ENCODE data around the gene STIL.
"Not testable (repeated sequence)": the region's sequence is repeated elsewhere in the genome, so short reads cannot be mapped to it uniquely, and the experiment has no call there.

The STIL gene

GRCh38 chr1:47323599-47324031 lies 9.7 kb upstream of the STIL start:
- TF ChIP-seq CTCF (IDR thresholded peaks at IDR 0.05; ENCODE audit: low read depth, low read length, missing control alignments): no peak
- no peak overlapping the region for H3K4me3 ChIP-seq (replicated peaks; ENCODE audit: low read depth, low read length)
- no peak for DNase-seq (ENCODE audit: extremely low read depth, low read depth)

GRCh38 chr1:47319968-47320367 lies 6.0 kb upstream of the STIL start:
- H3K4me3 ChIP-seq (replicated peaks; ENCODE audit: low read depth, low read length); DNase-seq (ENCODE audit: extremely low read depth, low read depth): not testable (repeated sequence)

GRCh38 chr1:47317841-47318240 lies 3.9 kb upstream of the STIL start:
- DNase-seq (ENCODE audit: extremely low read depth, low read depth): no peak
- H3K4me3 ChIP-seq (replicated peaks; ENCODE audit: low read depth, low read length): no peak overlapping the region
- no peak for TF ChIP-seq CTCF (IDR thresholded peaks at IDR 0.05; ENCODE audit: low read depth, low read length, missing control alignments)

GRCh38 chr1:47309427-47309826 lies 4.5 kb downstream of the STIL start:
- no peak overlapping the region for H3K4me3 ChIP-seq (replicated peaks; ENCODE audit: low read depth, low read length)
- no peak for DNase-seq (ENCODE audit: extremely low read depth, low read depth)
- TF ChIP-seq CTCF (IDR thresholded peaks at IDR 0.05; ENCODE audit: low read depth, low read length, missing control alignments): no peak

GRCh38 chr1:47302472-47302871 lies 11.5 kb downstream of the STIL start:
- no peak overlapping the region for H3K4me3 ChIP-seq (replicated peaks; ENCODE audit: low read depth, low read length)
- TF ChIP-seq CTCF (IDR thresholded peaks at IDR 0.05; ENCODE audit: low read depth, low read length, missing control alignments): no peak
- DNase-seq (ENCODE audit: extremely low read depth, low read depth): no peak

GRCh38 chr1:47298025-47298699 lies 15.8 kb downstream of the STIL start:
- no peak overlapping the region for H3K4me3 ChIP-seq (replicated peaks; ENCODE audit: low read depth, low read length)
- no peak for TF ChIP-seq CTCF (IDR thresholded peaks at IDR 0.05; ENCODE audit: low read depth, low read length, missing control alignments)
- no peak for DNase-seq (ENCODE audit: extremely low read depth, low read depth)

- no peak for TF ChIP-seq CTCF (IDR thresholded peaks at IDR 0.05; ENCODE audit: low read depth, low read length, missing control alignments)
- DNase-seq (ENCODE audit: extremely low read depth, low read depth): no peak
- no peak overlapping the region for H3K4me3 ChIP-seq (replicated peaks; ENCODE audit: low read depth, low read length)
Measured at GRCh38 chr1:47295579-47295978, 18.4 kb downstream of the STIL start.

DNA sequence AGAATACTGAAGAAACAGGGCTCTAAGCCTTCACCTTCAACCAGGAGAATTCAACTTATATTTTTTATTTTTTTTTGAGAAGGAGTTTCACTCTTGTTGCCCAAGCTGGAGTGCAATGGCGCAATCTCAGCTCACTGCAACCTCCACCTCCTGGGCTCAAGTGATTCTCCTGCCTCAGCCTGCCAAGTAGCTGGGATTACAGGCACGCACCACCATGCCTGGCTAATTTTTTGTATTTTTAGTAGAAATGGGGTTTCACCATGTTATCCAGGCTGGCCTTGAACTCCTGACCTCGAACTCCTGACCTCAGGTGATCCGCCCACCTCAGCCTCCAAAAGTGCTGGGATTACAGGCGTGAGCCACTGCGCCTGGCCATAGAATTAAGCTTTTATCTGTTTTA lies 19.1 kb downstream of the STIL start:
- DNase-seq (ENCODE audit: extremely low read depth, low read depth); H3K4me3 ChIP-seq (replicated peaks; ENCODE audit: low read depth, low read length): not testable (repeated sequence)

DNA sequence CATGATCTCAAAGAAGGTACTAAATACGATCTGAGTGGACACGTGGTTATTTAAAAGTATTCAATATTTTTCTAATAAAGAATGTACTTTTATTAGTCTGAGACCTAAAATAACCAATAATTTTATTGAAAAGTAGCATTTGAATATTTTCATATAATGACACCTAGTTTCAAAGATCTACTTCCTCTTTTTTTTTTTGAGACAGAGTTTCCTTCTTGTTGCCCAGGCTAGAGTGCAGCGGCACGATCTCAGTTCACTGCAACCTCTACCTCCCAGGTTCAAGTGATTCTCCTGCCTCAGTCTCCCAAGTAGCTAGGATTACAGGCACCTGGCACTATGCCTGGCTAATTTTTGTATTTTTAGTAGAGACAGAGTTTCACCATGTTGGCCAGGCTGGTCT lies 25.8 kb downstream of the STIL start:
- H3K4me3 ChIP-seq (replicated peaks; ENCODE audit: low read depth, low read length); DNase-seq (ENCODE audit: extremely low read depth, low read depth): not testable (repeated sequence)

Measured in HFF-Myc (cell line).